DND-41 (cell line): ENCODE measurements around the gene TPM4.

Source experiments
- ATAC-seq: fragments of 200-7000 bp; cut with Tn5 transposase; 3 replicates; pipeline ENCODE4 v1.9.1; 2021; ENCODE audit warnings: low read depth; ENCODE audit not compliant: insufficient read depth
- DNase-seq: peaks from one replicate; pipeline ENCODE4 v3.0.0-alpha.2; 2020
- H2AFZ ChIP-seq: 2 replicates; pipeline ENCODE4 v1.6.0; 2012; ENCODE audit warnings: low read depth, low read length
- H3K27ac ChIP-seq: 2 replicates; pipeline ENCODE4 v1.5.1; 2012; ENCODE audit warnings: low read length, inconsistent platforms
- H3K27me3 ChIP-seq: fragments of 200-600 bp; sonication (generic); 2 replicates; pipeline ENCODE4 v1.6.0; 2012; ENCODE audit warnings: low read length, mild to moderate bottlenecking, inconsistent platforms; ENCODE audit not compliant: insufficient read depth, poor library complexity
- H3K36me3 ChIP-seq: 2 replicates; pipeline ENCODE4 v1.5.1; 2012; ENCODE audit warnings: low read length, inconsistent platforms; ENCODE audit not compliant: insufficient read depth
- H3K4me1 ChIP-seq: 2 replicates; pipeline ENCODE4 v1.5.1; 2012; ENCODE audit warnings: mild to moderate bottlenecking, low read length; ENCODE audit not compliant: insufficient read depth
- H3K4me2 ChIP-seq: 2 replicates; pipeline ENCODE4 v1.6.0; 2012; ENCODE audit warnings: mild to moderate bottlenecking, moderate library complexity, low read length, inconsistent platforms; ENCODE audit not compliant: insufficient read depth
- H3K4me3 ChIP-seq, 2 experiments: fragments of 200-600 bp in 1 of 2; shearing (Covaris generic) in 1 of 2; 2 replicates each; pipeline ENCODE4 v1.5.1; 2012 to 2016; ENCODE audit warnings: inconsistent platforms in 2 of 2, low read length in 2 of 2, mild to moderate bottlenecking in 2 of 2, low read depth in 1 of 2, moderate library complexity in 1 of 2
- H3K79me2 ChIP-seq: 2 replicates; pipeline ENCODE4 v1.6.0; 2012; ENCODE audit warnings: low read length, inconsistent platforms; ENCODE audit not compliant: insufficient read depth
- H3K9ac ChIP-seq: 2 replicates; pipeline ENCODE4 v1.6.0; 2012; ENCODE audit warnings: low read depth, mild to moderate bottlenecking, inconsistent platforms, low read length, moderate library complexity
- H3K9me3 ChIP-seq: 2 replicates; pipeline ENCODE4 v1.5.1; 2012; ENCODE audit warnings: low read length, moderate library complexity, mild to moderate bottlenecking, inconsistent platforms; ENCODE audit not compliant: insufficient read depth, severe bottlenecking
- H4K20me1 ChIP-seq: 2 replicates; pipeline ENCODE4 v1.6.0; 2012; ENCODE audit warnings: low read length; ENCODE audit not compliant: insufficient read depth
- CTCF ChIP-seq: IDR thresholded peaks from 2 replicates; pipeline ENCODE4 v1.5.1; 2012; ENCODE audit warnings: borderline replicate concordance, low read length, moderate library complexity, mild to moderate bottlenecking; ENCODE audit not compliant: poor library complexity, severe bottlenecking; ENCODE audit errors: extremely low read depth
- EZH2 ChIP-seq: IDR thresholded peaks from 3 replicates; pipeline ENCODE4 v1.6.1; 2012; ENCODE audit warnings: borderline replicate concordance, low read depth, mild to moderate bottlenecking, moderate library complexity, low read length, inconsistent platforms; ENCODE audit not compliant: severe bottlenecking

TPM4 gene

GRCh38 chr19:16127776-16128371 is 51.6 kb downstream of the TPM4 start:
- peaks cover 97% of the 10 kb centered on the region for H3K36me3 ChIP-seq
- H3K9me3 ChIP-seq = no peaks in the 10 kb centered on the region
- no peak overlapping the region for H3K9ac ChIP-seq
- no peaks in the 10 kb centered on the region for H3K27me3 ChIP-seq
- no peak overlapping the region for H3K27ac ChIP-seq
- TF ChIP-seq EZH2 = no peak
- TF ChIP-seq CTCF = no peak
- peaks cover 36% of the 10 kb centered on the region for H4K20me1 ChIP-seq
- H3K4me2 ChIP-seq = no peak overlapping the region
- H2AFZ ChIP-seq = no peak overlapping the region
- H3K4me1 ChIP-seq = no peaks in the 10 kb centered on the region
- DNase-seq (no peak), ATAC-seq (no peak)
- H3K79me2 ChIP-seq = peaks cover 5% of the 10 kb centered on the region; the same call in 1 of the 2 replicates
- no peak overlapping the region for H3K4me3 ChIP-seq

GRCh38 chr19:16131648-16132047 is 55.4 kb downstream of the TPM4 start:
- DNase-seq = no peak
- no peak overlapping the region for H3K9ac ChIP-seq
- H3K27me3 ChIP-seq = no peaks in the 10 kb centered on the region
- H3K27ac ChIP-seq = no peak overlapping the region
- H3K36me3 ChIP-seq = peaks cover 77% of the 10 kb centered on the region
- no peak overlapping the region for H3K4me3 ChIP-seq
- H2AFZ ChIP-seq = no peak overlapping the region
- TF ChIP-seq EZH2 = no peak
- TF ChIP-seq CTCF = no peak
- no peaks in the 10 kb centered on the region for H3K9me3 ChIP-seq
- H3K4me1 ChIP-seq = no peaks in the 10 kb centered on the region
- H3K4me2 ChIP-seq = no peak overlapping the region
- peaks cover 37% of the 10 kb centered on the region for H4K20me1 ChIP-seq
- no peak for ATAC-seq
- H3K79me2 ChIP-seq = no peaks in the 10 kb centered on the region

- TF ChIP-seq EZH2 = no peak
- TF ChIP-seq CTCF = no peak
- ATAC-seq = no peak
- H3K9ac ChIP-seq = no peak overlapping the region
Observed at GRCh38 chr19:16133818-16134217, 57.5 kb downstream of the TPM4 start.

More at GRCh38 chr19:16133818-16134217, 57.5 kb downstream of the TPM4 start:
- Histone ChIP-seq H3K4me2 (no peak overlapping the region), H4K20me1 (peaks cover 26% of the 10 kb centered on the region), H2AFZ (no peak overlapping the region), H3K27ac (no peak overlapping the region), H3K4me3 (no peak overlapping the region), H3K4me1 (no peaks in the 10 kb centered on the region), H3K9me3 (no peaks in the 10 kb centered on the region), H3K79me2 (no peaks in the 10 kb centered on the region), H3K27me3 (no peaks in the 10 kb centered on the region), H3K36me3 (peaks cover 57% of the 10 kb centered on the region)
- DNase-seq = no peak
